K562 (cell line): ENCODE results near the gene PI16. TPM values are rescaled to one million over a fixed set of nuclear protein-coding genes. Genes with fewer than 3 reads are reported as not detected.

Experiments used
- ARID4B ChIP-seq: sonication (generic); formaldehyde crosslinking; IDR thresholded peaks from 2 replicates; pipeline ENCODE4 v1.8.0; 2022; ENCODE audit warnings: mild to moderate bottlenecking, missing genetic modification reagents
- MGA ChIP-seq: fragments of 450-650 bp; IDR thresholded peaks from 2 replicates; pipeline ENCODE4 v1.6.1; 2016; ENCODE audit warnings: mild to moderate bottlenecking, moderate library complexity
- MXI1 ChIP-seq: IDR thresholded peaks from 2 replicates; pipeline ENCODE4 v1.6.1; 2011; ENCODE audit warnings: low read depth, mild to moderate bottlenecking, improper control_type of control experiment, low read length
- SMARCA4 ChIP-seq: fragments of 450-650 bp; IDR thresholded peaks from 2 replicates; pipeline ENCODE4 v1.6.1; 2016
- ZMIZ1 ChIP-seq, 2 experiments: fragments of 150-350 bp in 1 of 2; IDR thresholded peaks; 2 replicates each; pipeline ENCODE4 v1.6.1; 2012 to 2016; ENCODE audit warnings: low read depth in 2 of 2, low read length in 2 of 2, mild to moderate bottlenecking in 1 of 2, moderate library complexity in 1 of 2
- ZNF408 ChIP-seq: fragments of 250-450 bp; sonication (Bioruptor Pico); IDR thresholded peaks from 2 replicates; pipeline ENCODE4 v1.4.0; 2020; ENCODE audit warnings: low read depth, mild to moderate bottlenecking, moderate library complexity
- polyA plus RNA-seq, 8 experiments: library from polyadenylated mRNA; depleted of rRNA in 4 of 8; stranded (reverse) in 5 of 8; unstranded in 3 of 8; fragments of >200 nt; fragmentation: Nextera tagmentation in 2 of 8; fragmentation: Illumina TruSeq in 1 of 8; extraction: Ambion mirVana in 2 of 8; extraction: Trizol in 1 of 8; gene quantifications; 2 replicates each; pipeline versions ENCODE4 v1.2.1 to v1.2.3, GENCODE V29; 2011 to 2014; ENCODE audit warnings: inconsistent platforms in 1 of 8, missing spikeins in 1 of 8
- total RNA-seq, 7 experiments: library from RNA; depleted of rRNA in 6 of 7; stranded (reverse); fragments of >200 nt in 6 of 7; fragmentation: Illumina TruSeq in 2 of 7; extraction: Trizol in 2 of 7; gene quantifications; 2 replicates each; pipeline versions ENCODE4 v1.2.1 to v1.2.3, GENCODE V29; 2011 to 2021; ENCODE audit warnings: low replicate concordance in 1 of 7

The PI16 gene
- total and polyA plus RNA-seq, 9 of the 15 experiments (the other 6 are each of a cell fraction or from before 2014, with no cell fraction given), result 0.06 to 0.18 TPM; not detected in 7

- TF ChIP-seq ARID4B (CRISPR knock-in tag) (no peak), ZMIZ1 (IDR thresholded peaks at IDR 0.05; ENCODE audit: low read depth in 2 of 2, low read length in 2 of 2) (no peak), SMARCA4 (peak; percentile 45; the same call in 1 of the 2 replicates), MXI1 (no peak), MGA (peak; percentile 31; the same call in 1 of the 2 replicates), ZNF408 (CRISPR knock-in tag) (no peak)
Measured at GRCh38 chr6:36986704-36987047, 32.1 kb downstream of the PI16 start (continued).
